HUES64 (cell line): ENCODE results near the gene ACER2.
"Not testable (repeated sequence)": the region's sequence is repeated elsewhere in the genome, so short reads cannot be mapped to it uniquely, and the experiment has no call there.

Source experiments
- H3K27ac ChIP-seq: 2 replicates; pipeline ENCODE4 v1.7.0; 2013; ENCODE audit warnings: low read depth, low read length, inconsistent platforms
- H3K27me3 ChIP-seq: 2 replicates; pipeline ENCODE4 v1.6.1; 2013; ENCODE audit warnings: mild to moderate bottlenecking, low read length; ENCODE audit not compliant: insufficient read depth
- H3K36me3 ChIP-seq: 2 replicates; pipeline ENCODE4 v1.6.1; 2013; ENCODE audit warnings: mild to moderate bottlenecking, low read length; ENCODE audit not compliant: insufficient read depth
- H3K4me1 ChIP-seq: 2 replicates; pipeline ENCODE4 v1.6.1; 2013; ENCODE audit warnings: mild to moderate bottlenecking, low read length, moderate library complexity; ENCODE audit not compliant: insufficient read depth
- H3K4me3 ChIP-seq: 2 replicates; pipeline ENCODE4 v1.5.1; 2013; ENCODE audit warnings: mild to moderate bottlenecking, low read length, moderate library complexity
- H3K9ac ChIP-seq: 2 replicates; pipeline ENCODE4 v1.6.1; 2013; ENCODE audit warnings: mild to moderate bottlenecking, low read depth, low read length
- H3K9me3 ChIP-seq: 2 replicates; pipeline ENCODE4 v1.6.1; 2013; ENCODE audit warnings: low read depth, low read length; ENCODE audit not compliant: insufficient read depth
- WGBS: fragments of 150-250, 120-280 bp; methylation state at CpG from one replicate; pipeline ENCODE4 v1.1.7; 2013; ENCODE audit warnings: missing lambda C conversion rate; 5-methylcytosine and 5-hydroxymethylcytosine counted together

The ACER2 gene

GRCh38 chr9:19430201-19430760 is 21.5 kb downstream of the ACER2 start:
- Histone ChIP-seq H3K4me3 (no peak overlapping the region), H3K36me3 (peaks cover 43% of the 10 kb centered on the region), H3K9ac (no peak overlapping the region), H3K27me3 (no peaks in the 10 kb centered on the region), H3K9me3 (peaks cover 8% of the 10 kb centered on the region; the same call in 1 of the 2 replicates), H3K4me1 (no peaks in the 10 kb centered on the region; the same call in 1 of the 2 replicates), H3K27ac (no peak overlapping the region)
- WGBS: 89% methylated on average over 2 of the region's 2 CpGs

- H3K9ac ChIP-seq: no peak overlapping the region
- no peak overlapping the region for H3K27ac ChIP-seq
- H3K36me3 ChIP-seq: peaks cover 37% of the 10 kb centered on the region
- WGBS: 93% methylated on average over 14 of the region's 14 CpGs
- peaks cover 9% of the 10 kb centered on the region; the same call in 1 of the 2 replicates for H3K9me3 ChIP-seq
- no peaks in the 10 kb centered on the region for H3K27me3 ChIP-seq
- no peaks in the 10 kb centered on the region; the same call in 1 of the 2 replicates for H3K4me1 ChIP-seq
- no peak overlapping the region for H3K4me3 ChIP-seq
Observed at GRCh38 chr9:19431361-19432171, 22.8 kb downstream of the ACER2 start.

- H3K4me1 ChIP-seq: no peaks in the 10 kb centered on the region; the same call in 1 of the 2 replicates
- no peaks in the 10 kb centered on the region for H3K27me3 ChIP-seq
- no peak overlapping the region for H3K4me3 ChIP-seq
- no peak overlapping the region for H3K27ac ChIP-seq
- no peak overlapping the region for H3K9ac ChIP-seq
- H3K9me3 ChIP-seq: peaks cover 9% of the 10 kb centered on the region; the same call in 1 of the 2 replicates
- peaks cover 30% of the 10 kb centered on the region for H3K36me3 ChIP-seq
Observed at GRCh38 chr9:19432473-19432872, 23.7 kb downstream of the ACER2 start.

- H3K27me3 ChIP-seq, H3K4me3 ChIP-seq, H3K27ac ChIP-seq, H3K9me3 ChIP-seq, H3K4me1 ChIP-seq, H3K9ac ChIP-seq: not testable (repeated sequence)
- 98% methylated on average over 28 of the region's 35 CpGs for WGBS
- peaks cover 33% of the 10 kb centered on the region for H3K36me3 ChIP-seq
Observed at GRCh38 chr9:19433729-19434128, 24.9 kb downstream of the ACER2 start.

GRCh38 chr9:19440376-19440775 is 31.6 kb downstream of the ACER2 start:
- Histone ChIP-seq H3K9ac (no peak overlapping the region), H3K27me3 (no peaks in the 10 kb centered on the region), H3K9me3 (no peaks in the 10 kb centered on the region), H3K4me3 (no peak overlapping the region), H3K36me3 (peaks cover 15% of the 10 kb centered on the region), H3K27ac (no peak overlapping the region), H3K4me1 (peaks cover 10% of the 10 kb centered on the region)
- 88% methylated on average over 1 of the region's 1 CpG for WGBS

GRCh38 chr9:19440823-19441580 is 32.2 kb downstream of the ACER2 start:
- Histone ChIP-seq H3K4me3 (no peak overlapping the region), H3K9me3 (no peaks in the 10 kb centered on the region), H3K27ac (no peak overlapping the region), H3K27me3 (no peaks in the 10 kb centered on the region), H3K9ac (no peak overlapping the region), H3K36me3 (peaks cover 13% of the 10 kb centered on the region), H3K4me1 (peaks cover 17% of the 10 kb centered on the region)
- 94% methylated on average over 5 of the region's 5 CpGs for WGBS

DNA sequence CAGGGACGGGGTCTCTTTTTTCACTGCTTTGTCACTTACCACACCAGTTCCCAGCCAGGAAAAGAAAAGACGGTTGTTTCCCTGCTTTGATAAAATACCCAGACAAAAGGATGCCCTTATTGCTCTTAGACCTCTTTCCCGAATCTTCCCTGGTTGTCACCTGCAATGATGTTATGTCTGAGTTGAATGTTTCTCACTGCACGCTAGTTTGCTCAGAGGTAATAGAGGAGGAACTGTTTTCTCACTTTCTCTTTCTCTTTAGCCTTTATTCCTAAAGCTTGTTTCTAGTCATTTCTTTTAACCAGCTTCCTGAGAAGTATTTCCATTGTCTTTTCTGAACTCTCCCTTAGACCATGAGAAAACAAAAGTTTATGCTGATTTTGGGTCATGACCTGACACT is 32.9 kb downstream of the ACER2 start:
- Histone ChIP-seq H3K9ac (no peak overlapping the region), H3K4me1 (peaks cover 23% of the 10 kb centered on the region), H3K27me3 (no peaks in the 10 kb centered on the region), H3K4me3 (no peak overlapping the region), H3K36me3 (peaks cover 13% of the 10 kb centered on the region), H3K9me3 (no peaks in the 10 kb centered on the region), H3K27ac (no peak overlapping the region)
- WGBS: 90% methylated on average over 4 of the region's 4 CpGs

DNA sequence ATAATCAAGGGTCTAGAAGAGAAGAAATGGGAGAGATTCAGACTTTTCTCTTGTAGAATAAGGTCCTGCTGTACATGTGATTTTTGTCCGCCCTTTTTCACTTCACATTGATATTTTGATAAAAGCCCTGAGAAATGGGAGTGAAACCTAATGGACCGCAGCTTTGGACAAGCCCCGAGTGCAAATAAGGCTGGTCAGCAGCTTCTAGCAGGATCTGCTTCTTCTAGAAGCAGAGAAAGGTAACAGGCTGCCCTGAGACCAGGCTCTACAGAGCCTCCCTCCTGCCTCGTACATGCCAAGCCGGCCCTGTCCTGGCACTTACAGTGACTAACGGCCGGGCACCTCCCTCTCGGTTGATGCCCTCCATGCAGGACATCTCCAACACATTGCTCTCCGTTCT is 33.4 kb downstream of the ACER2 start:
- Histone ChIP-seq H3K27ac (no peak overlapping the region), H3K27me3 (no peaks in the 10 kb centered on the region), H3K9ac (no peak overlapping the region), H3K9me3 (no peaks in the 10 kb centered on the region), H3K36me3 (peaks cover 13% of the 10 kb centered on the region), H3K4me3 (no peak overlapping the region), H3K4me1 (peaks cover 28% of the 10 kb centered on the region)
- 96% methylated on average over 9 of the region's 9 CpGs for WGBS

DNA sequence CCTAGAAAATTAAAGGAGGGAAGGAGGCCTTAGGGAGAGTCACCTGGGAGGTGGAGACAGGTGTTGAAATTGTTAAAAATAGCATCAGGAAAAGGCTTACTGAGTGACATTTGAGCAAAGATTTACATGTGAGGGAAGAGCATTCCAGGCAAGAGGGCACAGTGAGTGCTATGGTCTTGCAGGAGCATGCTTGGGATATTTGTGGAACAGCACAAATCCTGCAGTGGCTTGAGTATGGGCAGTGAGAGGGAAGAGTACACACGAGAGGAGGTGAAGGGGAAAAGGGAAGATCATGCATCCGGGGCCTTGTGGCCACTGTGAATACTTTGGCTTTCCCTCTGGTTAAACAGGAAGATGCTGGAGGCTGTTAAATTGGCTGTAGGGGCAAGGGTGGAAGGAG is 36.6 kb downstream of the ACER2 start:
- Histone ChIP-seq H3K9ac (peak overlapping the region; percentile 48; the same call in 1 of the 2 replicates), H3K4me1 (peaks cover 38% of the 10 kb centered on the region), H3K27ac (peak overlapping the region; percentile 91)

GRCh38 chr9:19446361-19446861 is 37.6 kb downstream of the ACER2 start:
- 21% methylated on average over 4 of the region's 7 CpGs for WGBS
- Histone ChIP-seq H3K4me3 (peak overlapping the region; percentile 14; the same call in 1 of the 2 replicates), H3K27me3 (no peaks in the 10 kb centered on the region), H3K27ac (peak overlapping the region; percentile 91), H3K9me3 (no peaks in the 10 kb centered on the region), H3K36me3 (0 out of 2 replicates have a peak, but pooled peaks cover 3% of the 10 kb centered on the region), H3K4me1 (peaks cover 38% of the 10 kb centered on the region), H3K9ac (peak overlapping the region; percentile 48)

More for the DNA sequence above, 36.6 kb downstream of the ACER2 start:
- Histone ChIP-seq H3K27me3 (no peaks in the 10 kb centered on the region), H3K9me3 (no peaks in the 10 kb centered on the region), H3K36me3 (no peaks in the 10 kb centered on the region), H3K4me3 (no peak overlapping the region)
- 84% methylated on average over 2 of the region's 2 CpGs for WGBS
